Iris pigment epithelial cell (primary cell): ENCODE data around the gene PLPPR3.

Experiments used
- DNase-seq: peaks from one replicate; pipeline ENCODE4 v3.0.0-alpha.2; 2011; ENCODE audit warnings: low read depth

PLPPR3 gene, protein sequence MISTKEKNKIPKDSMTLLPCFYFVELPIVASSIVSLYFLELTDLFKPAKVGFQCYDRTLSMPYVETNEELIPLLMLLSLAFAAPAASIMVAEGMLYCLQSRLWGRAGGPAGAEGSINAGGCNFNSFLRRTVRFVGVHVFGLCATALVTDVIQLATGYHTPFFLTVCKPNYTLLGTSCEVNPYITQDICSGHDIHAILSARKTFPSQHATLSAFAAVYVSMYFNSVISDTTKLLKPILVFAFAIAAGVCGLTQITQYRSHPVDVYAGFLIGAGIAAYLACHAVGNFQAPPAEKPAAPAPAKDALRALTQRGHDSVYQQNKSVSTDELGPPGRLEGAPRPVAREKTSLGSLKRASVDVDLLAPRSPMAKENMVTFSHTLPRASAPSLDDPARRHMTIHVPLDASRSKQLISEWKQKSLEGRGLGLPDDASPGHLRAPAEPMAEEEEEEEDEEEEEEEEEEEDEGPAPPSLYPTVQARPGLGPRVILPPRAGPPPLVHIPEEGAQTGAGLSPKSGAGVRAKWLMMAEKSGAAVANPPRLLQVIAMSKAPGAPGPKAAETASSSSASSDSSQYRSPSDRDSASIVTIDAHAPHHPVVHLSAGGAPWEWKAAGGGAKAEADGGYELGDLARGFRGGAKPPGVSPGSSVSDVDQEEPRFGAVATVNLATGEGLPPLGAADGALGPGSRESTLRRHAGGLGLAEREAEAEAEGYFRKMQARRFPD

GRCh38 chr19:821825-822503, at the start of gene PLPPR3:
Gene PLPPR3, minus strand, starts transcription at chr19:821955. Its CDS starts 396 bp downstream, at chr19:821559.
- DNase-seq: no peak

DNA sequence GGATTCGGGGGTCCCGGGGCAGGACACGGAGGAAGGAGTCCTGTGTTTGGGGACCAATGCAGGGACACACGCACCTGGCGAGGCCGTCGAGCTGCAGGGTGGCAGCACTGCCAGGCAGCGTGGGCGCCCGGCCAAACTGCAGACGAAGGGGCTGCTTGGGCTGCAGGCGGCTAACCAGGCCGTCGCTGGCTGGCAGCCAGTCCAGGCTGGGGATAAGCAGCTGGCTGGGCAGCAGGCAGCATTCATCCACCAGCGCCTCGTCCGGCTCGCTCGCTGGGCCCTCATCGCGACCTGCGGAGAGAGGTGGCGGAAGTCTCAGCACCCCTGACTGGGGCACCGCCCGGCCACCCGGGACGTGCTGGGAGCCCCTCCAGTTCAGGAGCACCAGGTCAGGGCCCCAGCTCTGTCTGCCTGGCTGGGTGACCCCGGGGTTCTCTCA, 49.2 kb upstream of the PLPPR3 start:
- no peak for DNase-seq

GRCh38 chr19:870314-870713, 48.6 kb upstream of the PLPPR3 start:
- DNase-seq: no peak

GRCh38 chr19:869245-870177, 47.8 kb upstream of the PLPPR3 start:
- DNase-seq: peak; percentile 93

DNA sequence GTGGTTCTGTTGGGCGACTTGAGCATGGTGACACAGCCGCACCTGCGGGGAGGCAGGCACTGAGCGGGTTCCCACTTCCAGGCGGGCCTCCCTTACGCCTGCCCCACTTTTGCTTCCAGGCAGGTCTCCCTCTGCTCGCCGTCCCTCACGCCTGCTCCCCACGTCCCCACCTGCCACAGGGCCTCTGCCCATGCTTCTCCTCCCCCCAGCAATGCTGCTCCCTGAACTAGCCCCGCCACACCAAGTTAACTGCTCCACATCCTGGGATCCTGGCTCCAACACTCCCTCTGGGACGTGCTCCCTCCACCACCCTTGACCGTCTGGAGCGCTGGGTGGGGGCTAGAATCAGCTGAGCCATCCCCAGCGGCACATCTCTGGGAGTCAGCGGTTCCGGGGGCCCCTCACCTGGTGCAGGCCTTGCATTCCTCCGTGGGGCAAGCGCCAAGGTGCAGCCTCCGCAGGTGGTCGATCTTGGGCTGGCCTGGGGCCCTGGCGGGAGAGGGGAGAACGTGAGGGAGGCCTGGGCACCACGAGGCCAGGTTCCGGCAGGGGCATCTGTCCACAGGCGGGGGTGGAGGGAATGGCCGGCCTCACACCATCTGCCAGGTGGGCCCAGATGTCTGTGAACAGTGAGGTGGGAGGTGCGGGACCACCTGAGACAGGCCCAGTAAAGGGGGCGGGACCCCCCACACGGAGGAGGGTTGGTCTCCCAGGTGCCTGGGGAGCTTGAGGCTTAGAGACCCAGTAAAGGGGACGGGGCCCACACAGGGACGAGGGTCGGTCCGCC, 46.9 kb upstream of the PLPPR3 start:
- DNase-seq: no peak

DNA sequence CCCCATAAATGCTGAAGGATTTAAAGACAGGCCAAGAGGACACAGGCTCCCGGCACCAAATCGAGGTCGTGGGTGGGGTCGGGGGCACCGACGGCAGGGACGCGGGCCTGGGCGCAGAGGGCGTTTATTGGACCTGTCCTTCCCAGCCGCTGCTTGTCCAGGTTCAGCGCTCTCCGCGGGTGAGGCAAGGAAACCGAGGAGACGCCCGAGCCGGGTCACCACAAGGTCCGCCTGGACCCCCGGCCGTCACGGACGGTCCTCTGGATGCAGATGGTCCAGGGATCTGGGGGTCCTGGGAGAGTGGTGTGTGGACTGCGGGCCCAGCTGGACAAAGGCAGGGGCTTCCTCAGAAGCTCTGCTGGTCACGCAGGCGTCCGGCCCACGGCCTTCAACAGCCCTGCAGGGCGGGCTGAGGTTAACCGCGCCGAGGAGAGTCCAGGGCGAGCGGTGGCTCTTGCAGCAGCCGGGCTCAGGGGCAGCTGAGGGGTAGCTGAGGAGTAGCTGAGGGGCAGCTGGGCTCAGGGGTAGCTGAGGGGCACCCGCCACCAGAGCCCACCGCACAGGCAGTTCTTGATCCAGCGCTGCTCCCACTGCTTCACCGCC, 46.2 kb upstream of the PLPPR3 start:
- no peak for DNase-seq

DNA sequence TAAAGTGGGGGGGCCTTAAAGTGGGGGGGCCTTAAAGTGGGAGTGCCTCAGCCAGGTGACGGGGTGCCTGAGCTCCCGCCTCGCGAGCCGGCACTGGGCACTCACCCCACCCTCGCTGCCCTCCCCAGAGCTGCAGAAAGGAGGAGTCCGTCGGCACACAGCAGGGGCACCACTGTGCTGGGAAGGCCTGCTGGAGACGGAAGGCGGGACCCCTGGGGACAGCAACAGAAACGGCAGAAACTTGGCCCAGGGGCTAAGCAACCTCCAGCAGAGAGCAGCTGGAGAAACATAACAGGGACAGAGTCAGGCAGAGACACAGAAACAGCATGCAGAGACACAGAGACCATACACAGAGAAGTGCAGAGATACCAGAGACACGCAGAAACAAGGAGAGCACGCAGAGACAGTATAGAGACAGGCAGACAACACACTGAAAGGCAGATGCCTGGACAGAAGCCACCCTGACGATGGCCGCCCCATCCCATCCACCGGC, 45.6 kb upstream of the PLPPR3 start:
- DNase-seq: no peak

GRCh38 chr19:866769-867300, 45.1 kb upstream of the PLPPR3 start:
- DNase-seq: no peak

GRCh38 chr19:863315-863620, 41.5 kb upstream of the PLPPR3 start:
- DNase-seq: no peak

DNA sequence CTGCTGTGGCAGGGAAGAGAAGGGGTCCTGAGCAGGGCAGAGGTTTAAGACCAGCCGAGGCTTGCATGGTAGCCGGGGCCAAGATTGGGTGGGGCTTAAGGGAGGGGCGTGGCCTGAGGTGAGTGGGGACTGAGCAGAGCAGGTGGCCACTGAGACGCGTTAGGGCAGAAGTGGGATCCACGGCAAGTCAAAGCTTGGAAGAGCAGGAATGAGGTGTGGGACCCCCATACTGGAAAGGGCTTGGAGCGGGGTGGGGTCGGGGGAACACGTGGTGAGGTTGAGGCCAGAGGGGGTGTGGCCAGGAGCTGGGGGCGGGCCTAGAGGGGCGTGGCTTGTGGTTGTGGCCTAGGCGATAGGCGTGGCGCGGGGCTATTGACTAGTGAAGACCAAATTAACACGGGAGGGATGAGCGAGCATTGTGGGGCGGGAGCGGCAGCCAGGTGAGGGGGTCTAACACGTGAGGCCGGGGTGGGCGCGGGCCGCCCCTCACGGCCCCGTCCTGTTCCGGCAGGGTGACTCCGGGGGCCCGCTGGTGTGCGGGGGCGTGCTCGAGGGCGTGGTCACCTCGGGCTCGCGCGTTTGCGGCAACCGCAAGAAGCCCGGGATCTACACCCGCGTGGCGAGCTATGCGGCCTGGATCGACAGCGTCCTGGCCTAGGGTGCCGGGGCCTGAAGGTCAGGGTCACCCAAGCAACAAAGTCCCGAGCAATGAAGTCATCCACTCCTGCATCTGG, 41.0 kb upstream of the PLPPR3 start:
- peak; percentile 49 for DNase-seq

DNA sequence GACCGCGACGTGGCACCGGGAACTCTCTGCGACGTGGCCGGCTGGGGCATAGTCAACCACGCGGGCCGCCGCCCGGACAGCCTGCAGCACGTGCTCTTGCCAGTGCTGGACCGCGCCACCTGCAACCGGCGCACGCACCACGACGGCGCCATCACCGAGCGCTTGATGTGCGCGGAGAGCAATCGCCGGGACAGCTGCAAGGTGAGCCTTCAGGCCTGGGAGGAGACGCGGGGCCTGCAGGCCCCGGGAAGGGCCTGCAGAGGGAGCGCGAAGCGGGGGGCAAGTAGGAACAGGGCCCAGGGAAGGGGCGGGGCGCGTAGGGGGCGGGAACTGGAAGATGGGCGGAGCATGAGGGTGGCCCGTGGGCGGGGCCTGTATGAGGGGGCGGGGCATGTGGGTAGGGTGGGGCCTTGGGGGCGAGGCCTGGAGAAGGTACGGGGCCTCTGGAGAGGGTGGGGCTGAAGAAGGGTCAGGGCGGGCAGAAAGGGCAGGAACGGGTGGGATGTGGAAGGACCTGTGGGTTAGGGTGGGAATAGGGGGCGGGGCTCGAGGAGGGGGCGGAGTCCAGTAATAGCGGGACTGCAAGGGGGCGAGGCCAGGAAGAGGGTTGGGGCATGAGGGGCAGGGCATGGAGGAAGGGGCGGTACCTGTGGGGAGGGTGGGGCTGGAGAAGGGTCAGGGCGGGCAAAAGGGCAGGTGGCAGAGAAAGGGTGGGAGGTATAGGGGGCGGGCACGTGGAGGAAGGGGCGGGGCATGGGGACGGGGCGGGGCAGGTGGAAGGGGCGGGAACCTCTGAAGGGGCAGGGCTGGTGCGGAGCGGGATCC, 40.2 kb upstream of the PLPPR3 start:
- DNase-seq: peak; percentile 21

GRCh38 chr19:861141-861755, 39.5 kb upstream of the PLPPR3 start:
- no peak for DNase-seq

DNA sequence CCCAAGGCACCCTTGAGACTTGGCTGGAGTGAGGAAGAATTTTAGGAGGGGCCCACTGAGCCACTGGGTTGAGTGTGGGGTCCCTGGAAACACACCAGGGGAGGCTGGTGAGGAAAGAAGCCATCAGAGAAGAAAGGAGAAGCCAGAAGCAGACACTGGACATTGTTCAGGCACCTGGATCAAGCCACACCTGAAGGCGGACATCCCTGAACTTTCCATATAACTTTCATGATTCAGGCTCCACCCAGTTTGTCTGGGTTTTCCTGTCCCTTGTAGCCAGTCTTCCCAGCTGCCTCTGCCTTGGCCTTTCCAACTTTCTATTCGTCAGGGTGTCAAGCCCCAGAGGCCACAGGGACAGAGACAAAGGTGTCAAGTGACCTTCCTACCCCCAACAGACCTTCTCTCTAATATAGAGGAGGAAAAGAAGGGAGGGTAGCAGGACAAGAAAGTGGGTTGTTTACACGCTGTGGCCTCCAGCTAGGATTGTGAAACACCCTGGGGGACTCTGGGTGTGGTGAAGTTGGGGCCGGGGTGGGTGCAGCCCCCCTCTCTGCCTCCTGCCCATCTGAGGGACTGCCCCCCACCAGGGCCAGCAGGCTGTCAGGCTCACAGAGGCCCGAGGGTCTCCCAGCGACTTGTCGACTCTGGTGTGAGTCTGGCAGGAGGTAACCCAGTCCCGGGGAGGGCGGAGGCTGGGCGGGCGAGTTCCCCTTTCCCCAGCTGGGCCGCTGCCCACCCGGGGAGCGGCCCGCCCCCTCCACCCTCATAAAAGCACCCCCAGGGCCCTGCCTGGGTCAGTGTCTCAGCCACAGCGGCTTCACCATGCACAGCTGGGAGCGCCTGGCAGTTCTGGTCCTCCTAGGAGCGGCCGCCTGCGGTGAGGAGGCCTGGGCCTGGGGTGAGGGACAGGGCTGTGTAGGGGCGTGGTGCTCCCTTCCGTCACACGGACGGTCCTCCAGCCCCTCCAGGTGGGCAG, 37.4 kb upstream of the PLPPR3 start, which contains the start of gene CFD:
CFD (plus strand) TSS at position 797 of the 976 bp plus-strand sequence; CDS start at position 823, 26 bp downstream.
- no peak for DNase-seq

DNA sequence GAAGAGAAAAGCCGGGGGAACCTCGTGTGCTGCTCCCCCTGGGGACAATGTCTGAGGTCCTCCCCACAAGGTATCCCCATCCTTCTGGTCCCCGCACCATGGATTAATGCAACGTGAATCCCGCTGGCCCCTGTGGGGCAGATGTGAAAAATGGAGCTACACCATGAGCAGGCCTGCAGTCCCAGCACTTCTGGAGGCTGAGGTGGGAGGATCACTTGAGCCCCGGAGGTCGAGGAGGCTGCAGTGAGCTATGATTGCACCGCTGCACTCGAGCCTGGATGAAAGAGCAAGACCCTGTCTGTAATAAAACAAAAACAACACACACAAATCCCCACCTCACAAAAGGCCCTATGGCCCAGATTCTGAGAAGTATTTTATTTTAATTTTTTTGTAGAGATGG, 36.5 kb upstream of the PLPPR3 start:
- DNase-seq: no peak

DNA sequence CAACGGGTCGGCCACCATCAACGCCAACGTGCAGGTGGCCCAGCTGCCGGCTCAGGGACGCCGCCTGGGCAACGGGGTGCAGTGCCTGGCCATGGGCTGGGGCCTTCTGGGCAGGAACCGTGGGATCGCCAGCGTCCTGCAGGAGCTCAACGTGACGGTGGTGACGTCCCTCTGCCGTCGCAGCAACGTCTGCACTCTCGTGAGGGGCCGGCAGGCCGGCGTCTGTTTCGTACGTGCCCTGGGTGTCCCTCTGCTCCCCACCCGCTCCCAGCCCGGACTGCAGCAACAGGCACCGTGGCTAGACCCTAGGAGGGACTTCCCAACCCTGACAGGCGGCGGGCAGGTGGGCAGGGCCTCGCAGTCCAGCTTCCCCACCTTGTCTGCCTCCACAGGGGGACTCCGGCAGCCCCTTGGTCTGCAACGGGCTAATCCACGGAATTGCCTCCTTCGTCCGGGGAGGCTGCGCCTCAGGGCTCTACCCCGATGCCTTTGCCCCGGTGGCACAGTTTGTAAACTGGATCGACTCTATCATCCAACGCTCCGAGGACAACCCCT, 33.9 kb upstream of the PLPPR3 start:
- DNase-seq: no peak

DNA sequence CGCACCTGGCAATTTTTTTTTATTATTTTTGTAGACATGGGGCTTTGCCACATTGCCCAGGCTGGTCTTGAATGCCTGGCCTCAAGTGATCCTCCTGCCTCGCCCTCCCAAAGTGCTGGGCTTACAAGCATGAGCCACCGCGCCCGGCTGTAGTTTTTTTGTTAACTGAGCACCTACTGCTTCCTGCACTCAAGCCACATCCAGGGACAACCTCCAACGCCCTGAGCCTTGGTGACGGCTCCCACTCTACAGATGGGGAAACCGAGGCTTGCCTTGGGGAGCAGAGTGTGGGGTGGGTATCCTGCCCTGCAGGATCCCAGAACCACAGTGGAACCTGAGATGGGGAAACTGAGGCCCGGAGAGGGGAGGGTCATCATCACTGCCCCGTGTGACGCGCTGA, 33.4 kb upstream of the PLPPR3 start:
- no peak for DNase-seq
